ENCODE measurements around the gene LHFPL2.

DNA sequence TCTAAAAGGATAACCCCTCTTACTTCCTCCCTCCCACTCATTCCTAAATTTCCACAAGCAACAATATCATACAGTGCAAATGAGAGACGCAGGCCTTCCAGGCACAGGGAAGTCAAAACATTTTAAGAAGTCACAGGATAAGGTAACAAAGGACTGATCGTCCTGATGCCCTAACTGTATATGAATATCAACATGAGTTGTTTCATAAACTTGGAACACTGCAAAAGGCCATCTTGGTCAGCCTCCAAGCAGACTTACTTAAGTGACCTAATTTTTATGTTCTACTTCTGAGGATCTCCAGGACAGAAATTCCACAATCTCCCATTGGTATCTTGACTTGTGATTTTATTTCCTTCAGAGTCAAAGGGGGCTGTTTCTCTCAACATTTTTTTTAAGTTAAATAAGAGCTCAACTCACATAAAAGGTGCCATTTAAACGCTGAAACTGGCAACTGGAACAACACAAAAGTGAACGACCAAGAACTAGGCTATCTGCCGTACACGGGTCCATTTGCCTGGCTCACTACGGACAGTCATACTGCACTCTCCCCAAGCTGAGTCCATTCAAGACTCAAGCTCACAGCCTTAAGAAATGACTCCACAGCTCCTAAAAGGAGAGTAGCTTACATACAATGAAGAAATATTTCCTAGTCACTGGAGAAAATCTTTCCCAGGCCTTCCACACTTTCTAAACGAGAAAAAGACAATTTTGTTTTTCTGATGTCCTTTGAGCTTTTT, 71.3 kb downstream of the LHFPL2 start:
- TF ChIP-seq, protein P1, sequence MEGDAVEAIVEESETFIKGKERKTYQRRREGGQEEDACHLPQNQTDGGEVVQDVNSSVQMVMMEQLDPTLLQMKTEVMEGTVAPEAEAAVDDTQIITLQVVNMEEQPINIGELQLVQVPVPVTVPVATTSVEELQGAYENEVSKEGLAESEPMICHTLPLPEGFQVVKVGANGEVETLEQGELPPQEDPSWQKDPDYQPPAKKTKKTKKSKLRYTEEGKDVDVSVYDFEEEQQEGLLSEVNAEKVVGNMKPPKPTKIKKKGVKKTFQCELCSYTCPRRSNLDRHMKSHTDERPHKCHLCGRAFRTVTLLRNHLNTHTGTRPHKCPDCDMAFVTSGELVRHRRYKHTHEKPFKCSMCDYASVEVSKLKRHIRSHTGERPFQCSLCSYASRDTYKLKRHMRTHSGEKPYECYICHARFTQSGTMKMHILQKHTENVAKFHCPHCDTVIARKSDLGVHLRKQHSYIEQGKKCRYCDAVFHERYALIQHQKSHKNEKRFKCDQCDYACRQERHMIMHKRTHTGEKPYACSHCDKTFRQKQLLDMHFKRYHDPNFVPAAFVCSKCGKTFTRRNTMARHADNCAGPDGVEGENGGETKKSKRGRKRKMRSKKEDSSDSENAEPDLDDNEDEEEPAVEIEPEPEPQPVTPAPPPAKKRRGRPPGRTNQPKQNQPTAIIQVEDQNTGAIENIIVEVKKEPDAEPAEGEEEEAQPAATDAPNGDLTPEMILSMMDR (IDR thresholded peaks at IDR 0.05): no peak
- no peak for TF ChIP-seq POLR2AphosphoS5 (IDR thresholded peaks at IDR 0.05)

All from transverse colon (tissue), 4 donors.